BJ (cell line): Measurements from ENCODE around the gene ADARB2. TPM values are rescaled to one million over a fixed set of nuclear protein-coding genes. Genes with fewer than 3 reads are reported as not detected.

Source experiments
- CTCF ChIA-PET: fragments of 350-600 bp; formaldehyde crosslinking; extraction: SDS; loops from one replicate; lab custom pipeline; 2021; ENCODE audit warnings: antibody characterized with exemption, inconsistent platforms; lab: Yijun Ruan, JAX
- POLR2A ChIA-PET: fragments of 300-600 bp; sonication (Branson Sonifier 250); formaldehyde crosslinking; extraction: SDS; loops from one replicate; lab custom pipeline; 2021; ENCODE audit warnings: antibody characterized with exemption; lab: Charles Lee
- DNase-seq: peaks from one replicate; pipeline ENCODE4 v3.0.0-alpha.2; 2011; ENCODE audit warnings: low read depth
- H3K27me3 ChIP-seq: 2 replicates; pipeline ENCODE4 v1.6.0; 2011; ENCODE audit warnings: low read length; ENCODE audit not compliant: control insufficient read depth, insufficient read depth
- H3K36me3 ChIP-seq: 2 replicates; pipeline ENCODE4 v1.5.1; 2011; ENCODE audit warnings: low read length; ENCODE audit not compliant: control insufficient read depth, insufficient read depth
- H3K4me3 ChIP-seq: 2 replicates; pipeline ENCODE4 v1.5.1; 2011; ENCODE audit warnings: low read depth, mild to moderate bottlenecking, control low read depth, low read length
- CTCF ChIP-seq: IDR thresholded peaks from 2 replicates; pipeline ENCODE4 v1.5.1; 2011; ENCODE audit warnings: low read depth, mild to moderate bottlenecking, control low read depth, inconsistent platforms, low read length, moderate library complexity; ENCODE audit not compliant: insufficient read depth
- polyA plus RNA-seq: library from polyadenylated mRNA; depleted of rRNA; stranded (reverse); fragments of >200 nt; gene quantifications from 2 replicates; pipeline ENCODE4 v1.2.3, GENCODE V29; 2011

ADARB2 gene
- polyA plus RNA-seq, 1 experiment = not detected

GRCh38 chr10:1411451-1411850, 325.9 kb downstream of the ADARB2 start:
- no peak overlapping the region for H3K4me3 ChIP-seq
- no peaks in the 10 kb centered on the region for H3K36me3 ChIP-seq
- no peaks in the 10 kb centered on the region for H3K27me3 ChIP-seq
- no peak for TF ChIP-seq CTCF
- ChIA-PET CTCF (interaction anchor here (1.4 kb wide), 1 partner anchor 8 kb away, joined by 4 read pairs; no protein-coding TSS in a partner anchor), POLR2A (no interaction called here)
- no peak for DNase-seq

- Histone ChIP-seq H3K36me3 (no peaks in the 10 kb centered on the region), H3K4me3 (no peak overlapping the region), H3K27me3 (no peaks in the 10 kb centered on the region)
- no peak for DNase-seq
- ChIA-PET POLR2A (no interaction called here), CTCF (interaction anchor here (1.4 kb wide), 1 partner anchor 8 kb away, joined by 4 read pairs; no protein-coding TSS in a partner anchor)
- TF ChIP-seq CTCF = no peak
Measured at GRCh38 chr10:1410469-1411395, 326.6 kb downstream of the ADARB2 start.

GRCh38 chr10:1410032-1410431, 327.3 kb downstream of the ADARB2 start:
- no peak for DNase-seq
- Histone ChIP-seq H3K27me3 (no peaks in the 10 kb centered on the region), H3K36me3 (no peaks in the 10 kb centered on the region), H3K4me3 (no peak overlapping the region)
- POLR2A ChIA-PET = no interaction called here
- CTCF ChIA-PET = no interaction called here
- TF ChIP-seq CTCF = no peak

- ChIA-PET POLR2A (no interaction called here), CTCF (no interaction called here)
- no peak for DNase-seq
- TF ChIP-seq CTCF = no peak
- no peaks in the 10 kb centered on the region for H3K36me3 ChIP-seq
- H3K27me3 ChIP-seq = no peaks in the 10 kb centered on the region
- no peak overlapping the region for H3K4me3 ChIP-seq
Measured at GRCh38 chr10:1409392-1409791, 327.9 kb downstream of the ADARB2 start.

- no peak for TF ChIP-seq CTCF
- Histone ChIP-seq H3K36me3 (no peaks in the 10 kb centered on the region), H3K27me3 (no peaks in the 10 kb centered on the region), H3K4me3 (no peak overlapping the region)
- CTCF ChIA-PET = no interaction called here
- no peak for DNase-seq
- POLR2A ChIA-PET = no interaction called here
Measured at GRCh38 chr10:1408651-1409367, 328.5 kb downstream of the ADARB2 start.
